Caco-2 (cell line): Measurements from ENCODE around the gene LRRC74B. TPM values are rescaled to one million over a fixed set of nuclear protein-coding genes. Genes with fewer than 3 reads are reported as not detected.

ENCODE experiments used
- BruUV-seq: library from RNA; stranded (reverse); fragments of 400-500 nt; replicated peaks from 2 replicates; lab custom pipeline; 2021; lab: Mats Ljungman, UMichigan
- CTCF ChIA-PET: fragments of 300-600 bp; sonication (Branson Sonifier 250); formaldehyde crosslinking; loops from one replicate; lab custom pipeline; 2022; ENCODE audit warnings: antibody characterized with exemption; lab: Charles Lee
- POLR2A ChIA-PET: fragments of 300-600 bp; sonication (Branson Sonifier 250); formaldehyde crosslinking; loops from one replicate; lab custom pipeline; 2022; ENCODE audit warnings: antibody characterized with exemption; lab: Charles Lee
- DNase-seq, 2 experiments: peaks; one replicate each; pipeline versions ENCODE4 v3.0.0 to v3.0.0-alpha.2; 2020 to 2022
- H3K27me3 ChIP-seq: replicated peaks from 2 replicates; pipeline ENCODE4 v1.6.0; 2011; ENCODE audit warnings: low read length; ENCODE audit not compliant: control insufficient read depth, insufficient read depth
- H3K36me3 ChIP-seq: 2 replicates; pipeline ENCODE4 v1.5.1; 2011; ENCODE audit warnings: low read length; ENCODE audit not compliant: control insufficient read depth, insufficient read depth
- H3K4me1 ChIP-seq: fragments of 250-450 bp; sonication (Bioruptor Pico); 2 replicates; pipeline ENCODE4 v1.5.1; 2020; ENCODE audit warnings: mild to moderate bottlenecking
- H3K4me3 ChIP-seq: 2 replicates; pipeline ENCODE4 v1.5.1; 2011; ENCODE audit warnings: low read depth, mild to moderate bottlenecking, control low read depth, low read length
- H3K9me3 ChIP-seq: fragments of 250-450 bp; sonication (Bioruptor Pico); 2 replicates; pipeline ENCODE4 v1.5.1; 2020; ENCODE audit warnings: mild to moderate bottlenecking, moderate library complexity
- H3K27ac Mint-ChIP-seq: one replicate; pipeline ENCODE4 v1.8.0; 2022; ENCODE audit warnings: mixed read lengths; ENCODE audit not compliant: unreplicated experiment
- H3K27me3 Mint-ChIP-seq: one replicate; pipeline ENCODE4 v1.8.0; 2022; ENCODE audit warnings: mixed read lengths; ENCODE audit not compliant: insufficient read depth, unreplicated experiment
- H3K36me3 Mint-ChIP-seq: one replicate; pipeline ENCODE4 v1.8.0; 2022; ENCODE audit warnings: mild to moderate bottlenecking, mixed read lengths; ENCODE audit not compliant: insufficient read depth, unreplicated experiment
- H3K4me1 Mint-ChIP-seq: one replicate; pipeline ENCODE4 v1.8.0; 2022; ENCODE audit warnings: low read depth, mixed read lengths; ENCODE audit not compliant: unreplicated experiment
- H3K4me3 Mint-ChIP-seq: one replicate; pipeline ENCODE4 v1.8.0; 2022; ENCODE audit warnings: mild to moderate bottlenecking, moderate library complexity, mixed read lengths; ENCODE audit not compliant: unreplicated experiment
- H3K9me3 Mint-ChIP-seq: one replicate; pipeline ENCODE4 v1.8.0; 2022; ENCODE audit warnings: mixed read lengths; ENCODE audit not compliant: unreplicated experiment
- intact Hi-C: fragments of 100-400 bp; cut with micrococcal nuclease; formaldehyde crosslinking; loops from one replicate; pipeline ENCODE4 v1.10.0; 2022; ENCODE audit not compliant: unreplicated experiment
- total RNA-seq: library from RNA; stranded (reverse); gene quantifications from 2 replicates; pipeline ENCODE4 v1.2.3, GENCODE V29; 2022
- TF ChIP-seq, protein P1 (sequence below), 2 experiments: fragments of 200-600 bp in 1 of 2; IDR thresholded peaks; 1 replicate in 1 of 2; 2 replicates in 1 of 2; pipeline versions ENCODE4 v1.5.1 to v1.8.0; 2011 to 2022; ENCODE audit warnings: antibody characterized with exemption in 1 of 2, control low read depth in 1 of 2, inconsistent platforms in 1 of 2, low read depth in 1 of 2, low read length in 1 of 2, mild to moderate bottlenecking in 1 of 2, moderate library complexity in 1 of 2; ENCODE audit not compliant: insufficient read depth in 1 of 2, severe bottlenecking in 1 of 2, unreplicated experiment in 1 of 2

Gene LRRC74B
- total RNA-seq, 1 experiment from 2014 or later: not detected

DNA sequence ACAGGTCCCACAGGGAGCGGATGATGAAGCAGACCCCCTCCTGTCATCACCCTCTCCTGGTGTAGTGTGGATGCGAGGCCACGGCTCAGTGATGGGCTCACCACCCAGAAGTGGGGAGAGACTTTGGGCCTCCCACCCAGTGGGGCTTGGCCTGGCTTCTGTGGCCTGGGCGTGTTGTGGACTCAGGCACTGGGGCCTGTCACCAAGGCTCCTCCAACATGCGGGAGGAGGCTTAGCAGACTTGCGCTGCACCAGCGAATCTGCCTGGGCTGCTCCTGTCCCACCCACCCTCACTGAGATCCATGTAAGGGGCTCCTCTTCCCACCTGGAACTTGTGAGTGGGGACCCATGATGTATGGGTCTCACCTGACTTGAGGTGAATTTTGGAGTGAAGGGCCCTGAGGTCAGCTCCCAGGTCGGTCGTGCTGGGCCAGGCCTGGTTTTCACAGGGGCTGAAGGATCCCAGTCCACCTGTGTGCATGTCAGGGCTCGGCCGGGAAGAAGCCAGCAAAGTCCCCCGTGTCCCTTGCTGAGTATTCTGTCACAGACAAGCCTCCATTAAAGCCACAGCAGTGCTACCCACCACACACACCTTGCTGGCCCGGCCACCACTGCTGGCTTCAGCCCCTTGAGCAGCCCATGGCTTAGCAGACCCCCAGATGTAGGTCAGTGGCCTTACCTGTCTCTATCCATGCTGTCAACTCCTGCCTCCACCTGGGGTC is 48.0 kb upstream of the LRRC74B start:
- no peaks in the 10 kb centered on the region for H3K27me3 ChIP-seq
- H3K4me1 ChIP-seq: peaks cover 9% of the 10 kb centered on the region
- Mint-ChIP-seq H3K27me3 (no peaks in the 10 kb centered on the region), H3K4me1 (peaks cover 2% of the 10 kb centered on the region), H3K27ac (no peak overlapping the region), H3K9me3 (no peaks in the 10 kb centered on the region), H3K4me3 (no peak overlapping the region), H3K36me3 (peaks cover 61% of the 10 kb centered on the region)
- H3K9me3 ChIP-seq: no peaks in the 10 kb centered on the region
- no peak for DNase-seq
- no peaks in the 10 kb centered on the region; the same call in 1 of the 2 replicates for H3K36me3 ChIP-seq
- POLR2A ChIA-PET: no interaction called here
- TF ChIP-seq, protein P1, sequence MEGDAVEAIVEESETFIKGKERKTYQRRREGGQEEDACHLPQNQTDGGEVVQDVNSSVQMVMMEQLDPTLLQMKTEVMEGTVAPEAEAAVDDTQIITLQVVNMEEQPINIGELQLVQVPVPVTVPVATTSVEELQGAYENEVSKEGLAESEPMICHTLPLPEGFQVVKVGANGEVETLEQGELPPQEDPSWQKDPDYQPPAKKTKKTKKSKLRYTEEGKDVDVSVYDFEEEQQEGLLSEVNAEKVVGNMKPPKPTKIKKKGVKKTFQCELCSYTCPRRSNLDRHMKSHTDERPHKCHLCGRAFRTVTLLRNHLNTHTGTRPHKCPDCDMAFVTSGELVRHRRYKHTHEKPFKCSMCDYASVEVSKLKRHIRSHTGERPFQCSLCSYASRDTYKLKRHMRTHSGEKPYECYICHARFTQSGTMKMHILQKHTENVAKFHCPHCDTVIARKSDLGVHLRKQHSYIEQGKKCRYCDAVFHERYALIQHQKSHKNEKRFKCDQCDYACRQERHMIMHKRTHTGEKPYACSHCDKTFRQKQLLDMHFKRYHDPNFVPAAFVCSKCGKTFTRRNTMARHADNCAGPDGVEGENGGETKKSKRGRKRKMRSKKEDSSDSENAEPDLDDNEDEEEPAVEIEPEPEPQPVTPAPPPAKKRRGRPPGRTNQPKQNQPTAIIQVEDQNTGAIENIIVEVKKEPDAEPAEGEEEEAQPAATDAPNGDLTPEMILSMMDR (IDR thresholded peaks at IDR 0.05; ENCODE audit: insufficient read depth in 1 of 2, low read depth in 1 of 2, low read length in 1 of 2, severe bottlenecking in 1 of 2, unreplicated experiment in 1 of 2): no peak
- BruUV-seq: no TSS peak
- CTCF ChIA-PET: interaction anchor here (1.0 kb wide), 1 partner anchor 16 kb away, joined by 3 read pairs; the partner anchor contains the start of gene LZTR1
- intact Hi-C loops: no loop called here
- H3K4me3 ChIP-seq: no peak overlapping the region

GRCh38 chr22:20998411-20999336 is 47.1 kb upstream of the LRRC74B start:
- Mint-ChIP-seq H3K36me3 (peaks cover 61% of the 10 kb centered on the region), H3K9me3 (no peaks in the 10 kb centered on the region), H3K27ac (no peak overlapping the region), H3K4me3 (no peak overlapping the region), H3K4me1 (peaks cover 10% of the 10 kb centered on the region), H3K27me3 (no peaks in the 10 kb centered on the region)
- TF ChIP-seq, protein P1 (IDR thresholded peaks at IDR 0.05; ENCODE audit: insufficient read depth in 1 of 2, low read depth in 1 of 2, low read length in 1 of 2, severe bottlenecking in 1 of 2, unreplicated experiment in 1 of 2): no peak
- intact Hi-C loops: no loop called here
- CTCF ChIA-PET: interaction anchor here (1.0 kb wide), 1 partner anchor 17 kb away, joined by 3 read pairs; the partner anchor contains the start of gene LZTR1
- Histone ChIP-seq H3K27me3 (no peaks in the 10 kb centered on the region), H3K4me3 (no peak overlapping the region), H3K36me3 (no peaks in the 10 kb centered on the region; the same call in 1 of the 2 replicates), H3K4me1 (peaks cover 9% of the 10 kb centered on the region), H3K9me3 (no peaks in the 10 kb centered on the region)
- DNase-seq: no peak
- POLR2A ChIA-PET: no interaction called here
- BruUV-seq: no TSS peak
